HS-5 (cell line): ENCODE data around the gene RSF1.

Experiments used
- DNase-seq: peaks from one replicate; pipeline ENCODE4 v3.0.0-alpha.2; 2012; ENCODE audit warnings: low read depth

RSF1 gene

DNA sequence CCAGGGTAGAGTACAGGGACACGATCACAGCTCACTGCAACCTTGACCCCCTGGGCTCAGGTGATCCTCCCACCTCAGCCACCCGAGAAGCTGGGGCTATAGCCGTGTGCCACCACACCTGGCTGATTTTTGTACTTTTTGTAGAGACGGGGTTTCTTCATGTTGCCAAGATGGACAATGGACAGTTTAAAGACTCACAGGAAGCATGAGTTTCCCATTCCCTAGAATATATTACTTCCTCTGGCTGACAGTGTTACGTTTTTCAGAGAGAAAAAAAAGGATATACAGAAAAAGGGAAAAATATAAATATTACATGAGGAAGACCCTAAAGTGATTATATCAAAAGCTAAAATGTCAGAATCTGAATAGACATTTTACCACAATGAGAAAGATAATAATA is 72.3 kb downstream of the RSF1 start:
- no peak for DNase-seq

DNA sequence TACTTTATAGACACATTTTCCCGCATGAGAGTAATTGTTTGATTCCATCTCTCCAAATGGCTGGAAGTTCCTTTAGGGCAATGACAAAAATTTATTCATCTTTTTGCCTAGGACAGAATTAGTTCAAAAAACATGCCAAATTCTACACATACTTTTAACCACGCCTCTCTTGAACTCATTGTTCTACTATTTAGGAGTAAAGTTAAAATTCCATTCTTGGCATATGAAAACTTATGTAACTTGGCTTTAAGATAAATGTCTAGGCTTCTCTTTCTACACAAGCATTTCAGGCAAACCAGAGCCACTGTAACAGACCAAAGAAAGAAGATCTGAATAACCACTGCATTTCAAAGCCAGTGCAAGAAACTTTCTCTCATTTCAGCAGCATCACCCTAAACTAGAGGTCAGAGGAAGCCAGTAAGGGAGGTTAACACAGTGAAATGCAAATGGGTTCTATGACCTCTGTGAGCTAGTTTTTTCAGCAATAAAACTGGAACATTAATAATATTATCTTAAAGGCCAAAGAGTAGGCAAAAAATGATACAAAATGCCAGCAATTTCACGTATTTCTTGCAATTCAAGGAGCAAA is 73.0 kb downstream of the RSF1 start:
- no peak for DNase-seq

DNA sequence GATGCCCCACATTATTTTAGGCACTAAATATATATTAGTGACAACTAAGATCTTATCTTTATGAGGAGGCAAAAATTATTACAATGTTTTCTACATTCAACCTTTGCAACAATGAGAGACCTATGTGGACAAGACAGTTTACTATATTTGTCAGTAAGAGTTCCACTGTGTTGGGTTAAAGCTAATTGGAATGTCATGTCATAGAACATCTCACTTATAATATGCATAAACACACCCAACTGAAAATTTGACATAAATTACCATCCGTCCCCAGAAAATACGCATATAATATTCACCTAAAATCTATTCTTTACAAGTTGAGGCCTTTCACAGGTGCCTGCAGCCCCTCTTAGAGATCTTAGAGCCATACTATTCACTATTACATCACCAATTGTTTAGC is 84.0 kb downstream of the RSF1 start:
- DNase-seq, result no peak

DNA sequence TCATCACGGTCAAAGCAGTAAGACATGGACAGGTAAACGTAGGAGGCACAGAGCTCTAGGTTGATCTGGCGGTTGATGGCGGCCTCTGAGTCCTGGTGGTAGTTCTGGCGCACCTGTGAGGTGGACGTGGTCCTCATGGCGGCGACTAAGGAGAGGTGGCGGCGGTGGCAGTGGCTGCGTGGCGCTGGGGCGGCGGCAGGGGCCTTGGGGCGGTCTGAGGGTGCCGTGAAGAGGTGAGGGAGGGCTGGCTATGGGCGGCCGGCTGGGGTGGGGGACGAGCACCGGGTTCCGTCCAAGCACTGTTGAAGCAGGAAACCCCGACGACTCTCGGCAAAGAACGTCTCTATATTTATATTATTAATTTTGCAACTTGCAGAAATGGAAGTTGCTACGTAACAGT is 85.6 kb downstream of the RSF1 start:
- DNase-seq, result no peak

DNA sequence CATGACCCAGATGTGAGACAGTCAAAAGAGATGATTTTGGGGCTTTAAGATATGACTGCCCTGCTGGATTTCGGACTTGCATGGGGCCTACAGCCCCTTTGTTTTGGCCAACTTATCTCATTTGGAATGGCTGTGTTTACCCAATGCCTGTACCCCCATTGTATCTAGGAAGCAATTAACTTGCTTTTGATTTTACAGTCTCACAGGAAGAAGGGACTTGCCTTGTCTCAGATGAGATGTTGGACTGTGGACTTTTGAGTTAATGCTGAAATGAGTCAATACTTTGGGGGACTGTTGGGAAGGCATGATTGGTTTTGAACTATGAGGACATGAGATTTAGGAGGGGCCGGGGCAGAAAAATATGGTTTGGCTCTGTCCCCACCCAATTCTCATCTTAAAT is 88.4 kb downstream of the RSF1 start:
- DNase-seq, result no peak

DNA sequence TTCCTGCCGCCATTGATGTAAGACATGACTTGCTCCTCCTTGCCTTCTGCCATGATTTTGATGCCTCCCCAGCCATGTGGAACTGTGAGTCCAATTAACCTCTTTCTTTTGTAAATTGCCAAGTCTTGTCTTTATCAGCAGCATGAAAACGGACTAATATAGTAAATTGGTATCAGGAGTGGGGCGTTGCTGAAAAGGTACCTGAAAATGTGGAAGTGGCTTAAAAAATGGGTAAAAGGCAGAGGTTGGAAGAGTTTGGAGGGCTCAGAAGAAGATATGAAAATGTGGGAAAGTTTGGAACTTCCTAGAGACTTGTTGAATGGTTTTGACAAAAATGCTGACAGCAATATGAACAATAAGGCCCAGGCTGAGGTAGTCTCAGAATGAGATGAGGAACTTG is 89.7 kb downstream of the RSF1 start:
- no peak for DNase-seq

DNA sequence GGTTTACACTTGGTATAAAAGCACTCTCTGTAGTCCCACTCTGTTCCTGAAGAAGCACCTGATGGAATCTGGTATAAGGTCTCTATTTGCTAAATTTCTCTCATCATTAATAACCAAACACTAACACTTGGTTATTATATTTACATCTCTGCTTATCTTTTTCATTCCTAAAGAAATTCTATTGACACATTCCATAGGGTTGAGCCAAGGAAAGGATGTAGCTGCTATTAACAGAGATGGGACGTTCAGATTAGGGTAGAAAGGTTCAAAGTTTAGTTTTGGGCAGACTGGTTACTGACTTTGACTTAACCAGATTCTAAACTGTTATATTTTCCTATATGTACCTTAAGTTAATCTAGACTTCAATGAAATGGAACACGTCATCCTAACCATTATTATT is 91.5 kb downstream of the RSF1 start:
- DNase-seq, result no peak

DNA sequence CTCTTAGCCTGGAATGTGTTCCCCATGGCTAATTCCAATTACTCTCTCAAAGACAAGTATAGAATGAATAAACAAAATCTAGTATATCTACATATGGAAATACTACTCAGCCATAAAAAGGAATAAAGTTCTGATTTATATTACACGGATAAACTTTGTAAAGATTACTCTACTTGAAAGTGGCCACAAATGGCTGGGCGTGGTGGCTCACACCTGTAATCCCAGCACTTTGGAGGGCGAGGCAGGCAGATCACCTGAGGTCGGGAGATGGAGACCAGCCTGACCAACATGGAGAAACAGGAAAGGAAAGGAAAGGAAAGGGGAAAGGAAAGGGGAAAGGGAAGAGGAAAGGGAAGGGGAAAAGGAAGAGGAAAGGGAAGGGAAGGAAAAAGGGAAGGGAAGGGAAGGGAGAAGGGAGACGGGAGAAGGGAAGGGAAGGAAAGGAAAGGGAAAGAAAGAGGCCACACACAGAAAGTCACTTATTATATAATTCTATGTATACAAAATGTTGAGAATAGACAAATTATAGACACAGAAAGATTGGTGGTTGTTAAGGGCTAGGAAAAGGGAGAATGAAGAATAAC is 92.2 kb downstream of the RSF1 start:
- no peak for DNase-seq

DNA sequence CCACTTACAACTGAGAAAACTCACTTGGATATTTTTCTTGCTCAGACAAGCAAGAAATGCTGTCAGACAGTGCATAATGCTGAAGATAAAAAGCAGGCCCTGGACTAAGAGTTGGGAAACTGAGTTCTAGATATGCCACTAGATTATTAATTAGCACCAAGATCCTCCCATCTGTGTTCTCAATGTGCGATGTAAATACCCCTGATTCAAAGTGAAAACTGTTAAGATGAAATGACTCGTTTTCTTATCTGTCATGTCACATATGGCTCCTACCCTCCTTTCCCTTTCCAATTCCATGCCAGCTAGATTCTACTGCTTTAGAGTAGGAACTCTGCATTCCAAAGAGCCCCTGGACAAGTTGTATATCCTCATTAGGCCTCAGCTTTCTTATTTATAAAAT is 94.0 kb downstream of the RSF1 start:
- no peak for DNase-seq

DNA sequence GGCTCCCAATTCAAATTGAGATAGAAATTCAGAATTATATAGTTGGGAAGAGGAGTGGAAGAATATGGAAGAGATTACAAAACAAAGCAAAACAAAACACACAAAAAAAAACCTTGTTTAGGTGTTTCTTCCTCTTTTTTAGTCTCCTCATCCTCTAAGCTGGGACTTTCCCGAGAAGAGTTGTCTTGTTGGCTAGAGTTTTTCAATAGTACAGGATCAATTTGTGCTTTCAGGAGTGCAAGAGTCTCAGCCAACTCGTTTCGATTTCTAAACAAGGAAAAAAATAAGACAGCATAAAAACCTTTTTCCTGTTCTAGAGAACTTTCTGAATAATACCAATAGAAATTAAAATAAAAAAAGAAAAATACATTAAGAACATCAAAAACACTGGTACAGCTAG is 95.1 kb downstream of the RSF1 start:
- DNase-seq, result no peak

DNA sequence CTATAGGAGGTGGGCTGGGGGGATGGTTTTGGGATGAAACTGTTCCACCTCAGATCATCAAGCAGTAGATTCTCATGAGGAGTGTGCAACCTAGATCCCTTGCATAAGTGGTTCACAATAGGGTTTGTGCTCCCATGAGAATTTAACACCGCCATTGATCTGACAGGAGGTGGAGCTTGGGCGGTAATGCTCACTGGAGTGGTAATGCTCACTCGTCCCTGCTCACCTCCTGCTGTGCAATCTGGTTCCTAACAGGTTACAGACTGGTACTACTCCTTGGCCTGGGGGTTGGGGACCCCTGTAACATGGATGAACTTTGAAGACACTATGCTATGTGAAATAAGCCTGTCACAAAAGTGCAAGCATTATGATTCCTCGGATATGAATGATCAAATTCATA is 95.9 kb downstream of the RSF1 start:
- no peak for DNase-seq

DNA sequence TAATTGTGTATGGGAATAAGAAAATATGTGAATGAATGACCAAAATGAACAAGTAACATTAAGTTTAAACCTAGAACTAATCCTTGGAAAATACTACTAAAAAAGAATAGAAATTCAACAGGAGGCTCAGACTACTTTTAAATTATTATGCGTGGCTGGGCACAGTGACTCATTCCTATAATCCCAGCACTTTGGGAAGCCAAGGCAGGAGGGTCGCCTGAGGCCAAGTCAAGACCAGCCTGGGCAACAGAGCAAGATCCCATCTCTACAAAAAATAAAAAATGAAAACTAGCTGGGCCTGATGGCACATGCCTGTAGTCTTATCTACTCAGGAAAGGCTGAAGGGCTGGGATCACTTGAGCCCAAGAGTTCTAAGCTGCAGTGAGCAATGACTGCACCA is 97.5 kb downstream of the RSF1 start:
- DNase-seq, result no peak

DNA sequence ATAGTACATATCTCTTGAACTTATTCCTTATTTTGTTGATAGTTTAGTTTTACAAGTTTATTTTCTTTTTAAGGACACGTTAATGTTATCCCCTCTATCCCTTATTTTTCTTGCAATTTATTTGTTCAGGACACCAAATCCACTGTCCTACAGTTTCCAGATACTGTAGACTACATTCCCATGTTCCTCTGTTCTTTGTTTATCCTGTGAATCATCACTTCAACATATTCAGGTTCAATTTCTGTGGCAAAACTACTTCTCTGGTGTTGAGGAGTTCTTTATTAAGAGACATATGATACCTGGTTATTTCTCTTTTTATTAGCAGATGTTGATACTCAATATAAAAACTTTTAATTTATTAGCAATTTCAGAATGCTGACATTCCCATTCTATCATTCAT is 110.2 kb downstream of the RSF1 start:
- DNase-seq, result no peak

DNA sequence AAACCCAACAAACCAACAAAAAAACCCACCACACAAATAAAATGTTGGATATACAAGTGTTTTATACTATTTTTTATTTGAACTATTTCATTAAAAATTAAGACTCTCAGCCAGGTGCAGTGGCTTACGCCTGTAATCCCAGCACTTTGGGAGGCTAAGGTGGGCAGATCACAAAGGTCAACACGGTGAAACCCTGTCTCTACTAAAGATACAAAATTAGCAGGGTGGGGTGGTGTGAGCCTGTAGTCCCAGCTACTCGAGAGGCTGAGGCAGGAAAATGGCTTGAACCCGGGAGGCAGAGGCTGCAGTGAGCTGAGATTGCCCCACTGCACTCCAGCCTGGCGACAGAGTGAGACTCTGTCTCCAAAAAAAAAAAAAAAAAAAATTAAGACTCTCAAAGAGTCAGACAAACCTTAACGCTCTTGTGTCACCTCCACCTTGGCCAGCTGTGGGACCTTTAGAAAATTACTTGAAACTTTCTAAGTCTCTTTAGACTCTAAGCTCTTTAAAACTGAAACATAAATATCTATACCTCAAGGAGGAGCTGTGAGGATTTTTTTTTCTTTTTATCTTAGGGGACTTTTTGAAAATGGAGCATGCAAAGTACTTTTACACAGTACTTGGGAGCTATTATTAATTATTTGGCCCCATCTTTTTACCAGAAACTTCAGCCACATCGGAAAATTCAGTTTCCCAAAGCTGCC is 114.5 kb downstream of the RSF1 start:
- DNase-seq, result no peak

DNA sequence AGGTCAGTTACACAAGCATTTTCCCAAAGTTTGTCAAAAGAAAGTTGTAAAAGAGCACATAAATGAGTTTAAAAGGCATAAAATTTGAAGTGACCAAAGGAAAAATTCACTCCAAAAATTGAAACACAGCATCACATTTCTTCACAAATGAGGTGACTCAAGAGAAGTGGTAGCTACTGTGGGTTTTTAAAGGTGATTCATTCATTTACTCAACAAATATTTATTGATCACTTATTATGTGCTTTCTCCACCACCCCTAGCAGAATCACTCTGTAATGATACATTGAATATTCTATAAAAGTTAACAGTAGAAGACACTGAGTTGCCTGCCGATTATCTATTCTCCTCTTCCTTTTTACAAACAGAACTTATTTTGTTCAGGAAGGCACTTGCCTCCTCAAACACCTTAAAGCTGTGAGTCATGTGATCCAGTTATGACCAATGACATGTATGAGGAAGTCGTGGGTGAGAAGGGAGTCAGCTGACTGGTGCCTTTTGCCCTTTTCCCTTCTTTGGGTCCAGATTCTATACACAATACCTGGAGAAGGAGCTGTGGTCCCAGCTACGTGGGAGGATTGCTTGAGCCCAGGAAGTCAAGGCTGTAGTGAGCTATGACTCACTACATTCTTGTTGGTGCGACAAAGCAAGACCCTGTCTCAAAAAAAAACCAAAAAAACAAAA is 115.2 kb downstream of the RSF1 start:
- peak; percentile 30 for DNase-seq

DNA sequence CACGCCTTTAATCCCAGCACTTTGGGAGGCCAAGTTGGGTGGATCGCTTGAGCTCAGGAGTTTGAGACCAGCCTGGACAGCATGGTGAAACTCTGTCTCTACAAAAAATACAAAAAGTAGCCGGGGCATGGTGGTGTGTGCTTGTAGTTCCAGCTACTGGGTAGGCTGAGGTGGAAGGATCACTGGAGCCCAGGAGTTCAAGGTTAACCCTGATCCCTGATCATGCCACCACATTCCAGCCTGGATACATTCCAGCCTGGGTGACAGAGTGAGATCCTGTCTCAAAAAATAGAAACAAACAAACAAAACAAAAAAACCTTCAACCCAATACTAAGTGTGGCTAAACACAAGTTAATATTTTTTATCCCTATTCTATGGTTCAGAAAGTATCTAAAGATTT is 116.5 kb downstream of the RSF1 start:
- no peak for DNase-seq

DNA sequence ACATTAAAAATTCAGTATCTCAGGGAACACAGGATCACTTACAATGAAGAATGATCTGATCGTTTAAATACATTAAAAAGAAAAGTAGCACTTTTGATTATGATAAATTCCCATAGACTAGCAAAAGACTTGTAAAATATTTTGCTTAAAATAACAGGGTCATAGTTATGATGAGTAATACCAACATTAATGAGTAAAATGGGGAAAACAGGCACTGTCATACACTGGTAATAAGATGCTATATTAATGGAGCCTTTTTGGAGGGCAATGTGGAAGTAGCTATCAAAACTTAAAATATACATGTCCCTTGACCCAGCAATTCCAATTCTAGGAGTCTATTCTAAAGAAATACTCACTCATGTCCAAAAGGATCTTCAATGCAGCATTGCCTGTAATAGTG is 121.1 kb downstream of the RSF1 start:
- DNase-seq, result no peak

DNA sequence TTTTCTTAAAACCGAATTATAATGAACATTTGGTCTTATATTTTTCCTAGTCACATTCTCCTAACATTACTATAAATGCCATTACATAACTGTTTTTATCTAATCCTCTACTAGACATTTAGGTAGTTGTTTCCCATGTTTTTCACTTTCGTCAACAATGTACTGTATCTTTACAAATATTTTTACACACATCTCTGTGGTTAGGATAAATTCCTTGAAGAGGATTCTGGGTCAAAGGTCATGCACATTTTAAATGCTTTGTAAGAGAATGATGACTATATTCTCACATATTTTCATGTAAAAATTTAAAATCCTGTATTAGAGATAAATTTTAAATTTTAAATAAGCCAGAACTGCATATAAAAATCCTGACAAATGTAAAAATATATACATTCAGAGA is 121.6 kb downstream of the RSF1 start:
- DNase-seq, result no peak

DNA sequence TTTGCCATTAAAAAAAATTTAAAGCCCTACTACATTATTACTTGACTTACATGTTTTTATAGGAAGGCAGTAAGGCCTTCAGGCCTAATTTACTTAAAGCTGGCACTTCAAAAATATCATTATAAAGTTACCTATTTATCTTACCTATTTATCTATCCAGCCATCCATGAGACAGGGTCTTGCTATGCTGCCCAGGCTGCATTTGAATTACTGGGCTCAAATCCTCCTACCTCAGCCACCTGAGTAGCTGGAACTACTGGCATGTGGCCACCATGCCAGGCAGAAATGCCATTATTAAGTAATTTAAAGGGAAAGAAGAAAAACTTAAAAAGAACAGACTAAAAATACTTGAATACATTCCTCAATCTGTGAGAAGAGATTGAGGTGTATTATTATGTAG is 122.7 kb downstream of the RSF1 start:
- DNase-seq, result no peak

DNA sequence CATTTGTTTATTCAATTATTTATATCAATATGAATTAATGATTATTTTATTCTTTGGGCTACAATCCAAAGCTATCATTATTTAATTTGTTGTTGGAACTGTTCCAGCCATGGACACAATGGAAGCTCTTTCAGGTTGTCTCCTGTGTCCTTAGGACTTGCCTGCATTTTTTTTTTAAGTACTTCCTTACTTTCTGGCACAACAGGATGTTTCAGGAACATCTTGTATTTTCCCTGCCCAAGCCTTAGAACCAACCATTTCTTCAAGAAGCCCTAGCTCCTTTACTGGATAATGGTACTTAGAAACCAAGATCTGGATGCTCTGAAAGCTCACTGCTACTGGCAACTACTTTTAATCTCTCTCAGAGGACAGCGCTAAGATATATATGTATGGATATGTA is 125.1 kb downstream of the RSF1 start:
- DNase-seq, result no peak

DNA sequence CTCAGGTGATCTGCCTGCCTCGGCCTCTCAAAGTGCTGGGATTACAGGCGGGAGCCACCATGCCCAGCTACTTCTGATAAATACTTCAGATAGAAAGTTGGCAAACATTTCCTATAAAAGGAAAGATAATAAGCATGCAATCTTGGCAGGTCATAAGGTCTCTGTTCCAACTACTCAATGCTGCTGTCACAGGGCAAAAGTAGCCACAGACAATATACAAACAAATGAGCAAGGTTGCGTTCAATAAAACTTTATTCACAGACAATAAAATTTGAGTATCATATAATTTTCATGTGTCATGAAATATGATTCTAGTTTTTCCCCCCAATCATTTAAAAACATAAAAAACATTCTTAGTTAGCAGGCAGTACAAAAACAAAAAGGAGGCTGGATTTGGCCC is 129.9 kb downstream of the RSF1 start:
- no peak for DNase-seq

DNA sequence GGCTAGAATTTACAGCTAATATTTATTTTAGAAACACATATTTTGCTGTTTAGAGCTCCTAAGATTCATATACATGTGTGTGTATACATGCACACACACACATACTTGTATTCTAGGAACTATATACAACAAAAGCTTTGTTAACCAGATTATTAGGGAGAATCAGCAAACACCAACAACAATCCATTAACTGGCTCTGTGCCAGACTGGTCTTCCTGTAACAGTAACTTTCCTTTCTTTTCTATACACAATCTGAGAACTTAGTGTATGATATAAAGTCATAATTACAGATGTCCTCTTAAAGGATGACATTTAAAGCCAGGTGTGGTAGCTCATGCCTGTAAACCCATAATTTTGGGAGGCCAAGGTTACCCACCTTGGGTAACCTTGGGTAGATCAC is 133.4 kb downstream of the RSF1 start:
- DNase-seq, result no peak

DNA sequence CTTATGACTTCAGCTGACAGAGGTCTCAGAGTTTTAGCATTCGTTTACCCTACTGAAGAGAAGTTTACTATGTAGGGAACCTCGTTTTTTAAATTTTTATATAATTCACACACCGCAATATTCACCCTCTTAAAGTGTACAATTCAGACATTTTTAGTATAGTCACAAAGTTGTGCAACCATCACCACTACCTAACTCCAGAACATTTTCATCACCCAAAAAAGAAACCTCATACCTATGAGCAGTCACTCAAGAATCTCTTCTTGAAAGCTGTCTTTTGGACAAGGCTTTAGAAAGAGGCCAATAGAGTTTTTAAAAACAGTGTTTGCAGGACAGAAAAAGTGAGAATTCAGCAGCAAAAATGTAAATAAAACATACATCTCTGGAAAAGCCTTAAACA is 143.4 kb downstream of the RSF1 start:
- no peak for DNase-seq
